RWPE1 (cell line): ENCODE data around the gene UHRF1.
"Not testable (repeated sequence)": the region's sequence is repeated elsewhere in the genome, so short reads cannot be mapped to it uniquely, and the experiment has no call there.

Source experiments
- CTCF ChIA-PET: fragments of 350-600 bp; sonication (Branson Sonifier 250); formaldehyde crosslinking; extraction: SDS; loops from one replicate; lab custom pipeline; 2021; lab: Yijun Ruan, JAX
- POLR2A ChIA-PET: fragments of 400-600 bp; formaldehyde crosslinking; extraction: SDS; loops from one replicate; lab custom pipeline; 2020; ENCODE audit warnings: antibody characterized with exemption; ENCODE audit not compliant: low non-redundant PET; lab: Yijun Ruan, JAX
- DNase-seq: peaks from one replicate; pipeline ENCODE4 v3.0.0; 2012; ENCODE audit warnings: low spot score
- H3K27ac ChIP-seq: fragments of 450-650 bp; 2 replicates; pipeline ENCODE4 v1.5.1; 2017
- CTCF ChIP-seq: fragments of 450-650 bp; conservative IDR thresholded peaks from 2 replicates; pipeline ENCODE4 v1.5.1; 2017; ENCODE audit warnings: low read depth, mild to moderate bottlenecking

The UHRF1 gene

DNA sequence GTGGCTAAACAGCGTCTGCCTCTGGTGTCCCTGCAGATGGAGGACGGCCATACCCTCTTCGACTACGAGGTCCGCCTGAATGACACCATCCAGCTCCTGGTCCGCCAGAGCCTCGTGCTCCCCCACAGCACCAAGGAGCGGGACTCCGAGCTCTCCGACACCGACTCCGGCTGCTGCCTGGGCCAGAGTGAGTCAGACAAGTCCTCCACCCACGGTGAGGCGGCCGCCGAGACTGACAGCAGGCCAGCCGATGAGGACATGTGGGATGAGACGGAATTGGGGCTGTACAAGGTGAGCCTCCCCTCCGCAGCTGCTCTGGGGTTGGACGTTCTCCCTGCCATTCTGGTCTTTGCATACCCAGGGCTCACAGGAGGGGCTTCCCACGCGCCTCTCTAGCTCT, 19.9 kb downstream of the UHRF1 start:
- peak overlapping the region; percentile 72 for H3K27ac ChIP-seq
- ChIA-PET CTCF (interaction anchor here (0.5 to 0.9 kb wide), 5 partner anchors 9 to 120 kb away, joined by 3 to 6 read pairs (median 4); no protein-coding TSS in a partner anchor), POLR2A (interaction anchor here (0.7 kb wide), 1 partner anchor 20 kb away, joined by 3 read pairs; no protein-coding TSS in a partner anchor)
- no peak for DNase-seq
- TF ChIP-seq CTCF: no peak

DNA sequence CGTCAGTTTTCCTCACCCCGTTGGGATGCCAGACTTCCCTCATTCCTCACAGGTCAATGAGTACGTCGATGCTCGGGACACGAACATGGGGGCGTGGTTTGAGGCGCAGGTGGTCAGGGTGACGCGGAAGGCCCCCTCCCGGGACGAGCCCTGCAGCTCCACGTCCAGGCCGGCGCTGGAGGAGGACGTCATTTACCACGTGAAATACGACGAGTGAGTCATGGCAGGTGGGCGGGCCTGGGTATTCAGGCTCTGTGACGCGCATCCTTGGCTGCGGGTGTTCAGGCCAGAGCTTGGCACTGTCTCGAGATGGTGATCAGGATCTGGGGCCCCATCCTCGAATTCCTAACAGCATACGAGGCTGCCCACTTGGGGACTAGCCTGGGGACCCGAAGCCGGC, 21.4 kb downstream of the UHRF1 start:
- ChIA-PET CTCF (no interaction called here), POLR2A (no interaction called here)
- TF ChIP-seq CTCF: no peak
- peak overlapping the region; percentile 72 for H3K27ac ChIP-seq
- DNase-seq: no peak

DNA sequence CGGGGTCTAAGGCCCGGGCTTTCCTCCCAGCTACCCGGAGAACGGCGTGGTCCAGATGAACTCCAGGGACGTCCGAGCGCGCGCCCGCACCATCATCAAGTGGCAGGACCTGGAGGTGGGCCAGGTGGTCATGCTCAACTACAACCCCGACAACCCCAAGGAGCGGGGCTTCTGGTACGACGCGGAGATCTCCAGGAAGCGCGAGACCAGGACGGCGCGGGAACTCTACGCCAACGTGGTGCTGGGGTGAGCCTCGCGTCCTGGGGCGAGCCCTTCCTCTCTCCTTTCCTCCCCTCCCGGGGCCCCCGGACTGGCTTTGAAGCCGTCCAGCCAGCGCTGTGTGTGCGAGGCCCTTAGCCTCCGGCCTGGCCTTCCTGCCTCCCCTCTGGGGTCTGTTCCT, 23.4 kb downstream of the UHRF1 start:
- DNase-seq: no peak
- CTCF ChIA-PET: no interaction called here
- POLR2A ChIA-PET: no interaction called here
- H3K27ac ChIP-seq: peak overlapping the region; percentile 72
- no peak for TF ChIP-seq CTCF

DNA sequence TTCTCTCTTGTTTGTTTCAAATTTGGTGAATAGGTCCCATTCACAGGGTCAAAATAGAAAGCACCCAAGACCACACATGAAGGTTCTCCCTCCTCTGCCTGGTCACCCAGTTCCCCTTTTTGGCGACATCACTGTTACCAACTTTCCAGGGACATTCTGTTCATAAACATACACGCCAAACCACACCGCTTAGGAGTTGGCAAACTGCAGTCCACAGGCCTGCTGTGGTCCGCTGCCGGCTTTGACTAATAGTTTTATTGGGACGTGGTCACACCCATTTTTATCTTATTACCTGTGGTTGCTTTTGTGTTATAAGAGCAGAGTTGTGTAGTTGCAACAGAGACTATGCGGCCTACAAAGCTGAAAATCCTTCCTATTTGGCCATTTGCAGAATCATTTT, 24.2 kb downstream of the UHRF1 start:
- ChIA-PET POLR2A (no interaction called here), CTCF (no interaction called here)
- DNase-seq: no peak
- TF ChIP-seq CTCF: no peak
- H3K27ac ChIP-seq: peak overlapping the region; percentile 72

DNA sequence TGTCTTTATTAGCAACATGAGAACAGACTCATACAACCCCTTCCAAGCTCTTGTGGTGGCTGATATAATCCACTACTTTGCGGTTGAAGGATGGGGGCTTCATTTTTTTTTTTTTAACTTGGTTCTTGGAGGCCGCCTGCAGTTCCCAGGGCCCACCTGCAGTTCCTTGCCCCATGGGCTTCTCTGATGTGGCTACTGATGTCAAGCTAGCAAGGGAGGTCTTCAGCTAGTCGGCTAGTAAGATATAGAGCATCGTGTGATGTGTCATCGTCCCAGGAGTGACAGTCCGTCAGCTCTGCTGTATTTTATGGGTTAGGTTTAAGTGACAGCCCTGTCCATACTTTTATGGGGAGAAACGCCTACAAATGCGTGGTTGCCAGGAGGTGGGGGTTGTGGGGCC, 26.1 kb downstream of the UHRF1 start:
- no peak for DNase-seq
- ChIA-PET CTCF (no interaction called here), POLR2A (no interaction called here)
- no peak for TF ChIP-seq CTCF
- peak overlapping the region; percentile 72 for H3K27ac ChIP-seq

GRCh38 chr19:4937060-4937459, 27.8 kb downstream of the UHRF1 start:
- no peak for TF ChIP-seq CTCF
- DNase-seq: no peak
- CTCF ChIA-PET: no interaction called here
- 0 out of 2 replicates have a peak overlapping the region, but pooled peaks have one; percentile 28 for H3K27ac ChIP-seq
- POLR2A ChIA-PET: no interaction called here

GRCh38 chr19:4938461-4938860, 29.2 kb downstream of the UHRF1 start:
- POLR2A ChIA-PET, DNase-seq: not testable (repeated sequence)
- peak overlapping the region; percentile 23; the same call in 1 of the 2 replicates for H3K27ac ChIP-seq
- CTCF ChIA-PET: interaction anchor here (0.8 to 1.2 kb wide), 2 partner anchors 79 to 168 kb away, joined by 3 read pairs; no protein-coding TSS in a partner anchor
